HepG2 (cell line): ENCODE data around the gene CFAP100. TPM values are rescaled to one million over a fixed set of nuclear protein-coding genes. Genes with fewer than 3 reads are reported as not detected.

Experiments
- DPF2 ChIP-seq: sonication (generic); formaldehyde crosslinking; IDR thresholded peaks from 2 replicates; pipeline ENCODE4 v1.4.0; 2020; ENCODE audit warnings: mild to moderate bottlenecking, low read depth, missing genetic modification reagents, borderline replicate concordance
- MAZ ChIP-seq, 2 experiments: sonication (generic) in 1 of 2; formaldehyde crosslinking in 1 of 2; IDR thresholded peaks; 2 replicates each; pipeline versions ENCODE4 v1.5.0 to v1.6.1; 2012 to 2020; ENCODE audit warnings: low read depth in 2 of 2, mild to moderate bottlenecking in 2 of 2, borderline replicate concordance in 1 of 2, improper control_type of control experiment in 1 of 2, low read length in 1 of 2, missing genetic modification reagents in 1 of 2, moderate library complexity in 1 of 2
- SAFB2 ChIP-seq: sonication (generic); formaldehyde crosslinking; IDR thresholded peaks from 2 replicates; pipeline ENCODE4 v1.5.1; 2020; ENCODE audit warnings: missing genetic modification reagents, low read depth, mild to moderate bottlenecking, borderline replicate concordance
- TAF1 ChIP-seq: sonication (generic); formaldehyde crosslinking; IDR thresholded peaks from 2 replicates; pipeline ENCODE4 v1.4.0; 2020; ENCODE audit warnings: missing genetic modification reagents
- U2AF1 ChIP-seq: fragments of 200-400 bp; formaldehyde crosslinking; optimal IDR thresholded peaks from 2 replicates; pipeline ENCODE3; 2017; ENCODE audit warnings: mild to moderate bottlenecking, low read depth, low read length
- ZNF644 ChIP-seq: IDR thresholded peaks from 2 replicates; pipeline ENCODE4 v1.6.1; 2016; ENCODE audit warnings: low read depth
- ZNF841 ChIP-seq: sonication (generic); formaldehyde crosslinking; IDR thresholded peaks from 2 replicates; pipeline ENCODE4 v1.8.1; 2023; ENCODE audit warnings: missing genetic modification reagents, borderline replicate concordance
- polyA plus RNA-seq, 8 experiments: library from polyadenylated mRNA; depleted of rRNA in 3 of 8; stranded (reverse) in 7 of 8; unstranded in 1 of 8; fragments of >200 nt; fragmentation: Illumina TruSeq in 4 of 8; extraction: Trizol in 4 of 8; gene quantifications; 2 replicates each; pipeline versions ENCODE4 v1.2.1 to v1.2.3, GENCODE V29; 2011 to 2016; ENCODE audit warnings: low read depth in 4 of 8, missing spikeins in 1 of 8, mixed read lengths in 1 of 8; ENCODE audit not compliant: insufficient read depth in 1 of 8
- total RNA-seq, 5 experiments: library from RNA; depleted of rRNA; stranded (reverse); fragments of >200 nt; fragmentation: Illumina TruSeq; extraction: Trizol; gene quantifications; 2 replicates each; pipeline ENCODE4 v1.2.3, GENCODE V29; 2016; ENCODE audit warnings: low read depth in 1 of 5
- TF ChIP-seq, protein P1 (sequence below): sonication (generic); formaldehyde crosslinking; IDR thresholded peaks from 2 replicates; pipeline ENCODE4 v1.4.0; 2020; ENCODE audit warnings: missing genetic modification reagents, borderline replicate concordance
- TF ChIP-seq, protein P2 (sequence below): sonication (generic); formaldehyde crosslinking; IDR thresholded peaks from 2 replicates; pipeline ENCODE4 v1.4.0; 2020; ENCODE audit warnings: mild to moderate bottlenecking, missing genetic modification reagents
- TF ChIP-seq, protein P3 (sequence below): sonication (generic); formaldehyde crosslinking; IDR thresholded peaks from 2 replicates; pipeline ENCODE4 v1.8.1; 2022; ENCODE audit warnings: mild to moderate bottlenecking, missing genetic modification reagents
- TF ChIP-seq, protein P4 (sequence below): sonication (generic); formaldehyde crosslinking; IDR thresholded peaks from 2 replicates; pipeline ENCODE4 v1.4.0; 2020; ENCODE audit warnings: missing genetic modification reagents, mild to moderate bottlenecking, borderline replicate concordance

CFAP100 gene
- total and polyA plus RNA-seq, 2 of the 13 experiments (the other 11 are each of a cell fraction or from before 2014, with no cell fraction given) = 0.32 TPM; not detected in 1

DNA sequence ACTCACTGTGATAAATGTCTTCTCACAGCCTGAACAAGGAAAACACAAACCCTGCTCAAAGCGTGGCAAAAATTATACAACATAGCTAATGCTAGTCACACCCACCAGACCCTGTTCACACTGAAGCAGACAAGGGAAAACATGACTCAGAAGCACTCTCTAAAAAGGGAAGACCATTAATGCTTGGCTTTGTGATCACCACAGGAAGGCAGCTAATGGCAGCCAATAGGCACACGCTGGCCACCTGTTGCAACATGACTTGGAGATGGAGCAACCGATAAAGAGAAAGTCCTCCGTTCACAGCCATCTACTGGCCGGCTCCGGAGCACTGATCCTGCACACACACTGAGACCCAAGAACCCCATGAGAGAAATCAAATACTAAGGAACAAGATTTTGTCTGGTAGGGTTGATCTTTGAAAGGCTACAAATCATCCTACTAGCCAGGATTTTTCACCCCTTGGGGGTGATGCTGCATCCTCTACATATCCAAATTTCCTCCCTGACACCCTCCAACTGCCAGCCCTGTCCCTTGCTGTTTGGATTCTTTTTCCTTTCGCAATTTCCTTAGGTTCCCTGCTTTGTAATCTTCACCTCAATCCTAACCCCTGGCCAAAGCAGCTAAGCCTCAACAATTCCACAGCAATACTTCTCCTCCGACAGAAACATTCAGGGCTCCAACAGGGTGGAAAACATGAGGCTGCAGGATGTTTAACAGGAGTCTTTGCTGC, 77.7 kb downstream of the CFAP100 start (continued):
- TF ChIP-seq, protein P1, sequence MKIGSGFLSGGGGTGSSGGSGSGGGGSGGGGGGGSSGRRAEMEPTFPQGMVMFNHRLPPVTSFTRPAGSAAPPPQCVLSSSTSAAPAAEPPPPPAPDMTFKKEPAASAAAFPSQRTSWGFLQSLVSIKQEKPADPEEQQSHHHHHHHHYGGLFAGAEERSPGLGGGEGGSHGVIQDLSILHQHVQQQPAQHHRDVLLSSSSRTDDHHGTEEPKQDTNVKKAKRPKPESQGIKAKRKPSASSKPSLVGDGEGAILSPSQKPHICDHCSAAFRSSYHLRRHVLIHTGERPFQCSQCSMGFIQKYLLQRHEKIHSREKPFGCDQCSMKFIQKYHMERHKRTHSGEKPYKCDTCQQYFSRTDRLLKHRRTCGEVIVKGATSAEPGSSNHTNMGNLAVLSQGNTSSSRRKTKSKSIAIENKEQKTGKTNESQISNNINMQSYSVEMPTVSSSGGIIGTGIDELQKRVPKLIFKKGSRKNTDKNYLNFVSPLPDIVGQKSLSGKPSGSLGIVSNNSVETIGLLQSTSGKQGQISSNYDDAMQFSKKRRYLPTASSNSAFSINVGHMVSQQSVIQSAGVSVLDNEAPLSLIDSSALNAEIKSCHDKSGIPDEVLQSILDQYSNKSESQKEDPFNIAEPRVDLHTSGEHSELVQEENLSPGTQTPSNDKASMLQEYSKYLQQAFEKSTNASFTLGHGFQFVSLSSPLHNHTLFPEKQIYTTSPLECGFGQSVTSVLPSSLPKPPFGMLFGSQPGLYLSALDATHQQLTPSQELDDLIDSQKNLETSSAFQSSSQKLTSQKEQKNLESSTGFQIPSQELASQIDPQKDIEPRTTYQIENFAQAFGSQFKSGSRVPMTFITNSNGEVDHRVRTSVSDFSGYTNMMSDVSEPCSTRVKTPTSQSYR = no peak; the same call in 1 of the 2 replicates
- TF ChIP-seq, protein P2, sequence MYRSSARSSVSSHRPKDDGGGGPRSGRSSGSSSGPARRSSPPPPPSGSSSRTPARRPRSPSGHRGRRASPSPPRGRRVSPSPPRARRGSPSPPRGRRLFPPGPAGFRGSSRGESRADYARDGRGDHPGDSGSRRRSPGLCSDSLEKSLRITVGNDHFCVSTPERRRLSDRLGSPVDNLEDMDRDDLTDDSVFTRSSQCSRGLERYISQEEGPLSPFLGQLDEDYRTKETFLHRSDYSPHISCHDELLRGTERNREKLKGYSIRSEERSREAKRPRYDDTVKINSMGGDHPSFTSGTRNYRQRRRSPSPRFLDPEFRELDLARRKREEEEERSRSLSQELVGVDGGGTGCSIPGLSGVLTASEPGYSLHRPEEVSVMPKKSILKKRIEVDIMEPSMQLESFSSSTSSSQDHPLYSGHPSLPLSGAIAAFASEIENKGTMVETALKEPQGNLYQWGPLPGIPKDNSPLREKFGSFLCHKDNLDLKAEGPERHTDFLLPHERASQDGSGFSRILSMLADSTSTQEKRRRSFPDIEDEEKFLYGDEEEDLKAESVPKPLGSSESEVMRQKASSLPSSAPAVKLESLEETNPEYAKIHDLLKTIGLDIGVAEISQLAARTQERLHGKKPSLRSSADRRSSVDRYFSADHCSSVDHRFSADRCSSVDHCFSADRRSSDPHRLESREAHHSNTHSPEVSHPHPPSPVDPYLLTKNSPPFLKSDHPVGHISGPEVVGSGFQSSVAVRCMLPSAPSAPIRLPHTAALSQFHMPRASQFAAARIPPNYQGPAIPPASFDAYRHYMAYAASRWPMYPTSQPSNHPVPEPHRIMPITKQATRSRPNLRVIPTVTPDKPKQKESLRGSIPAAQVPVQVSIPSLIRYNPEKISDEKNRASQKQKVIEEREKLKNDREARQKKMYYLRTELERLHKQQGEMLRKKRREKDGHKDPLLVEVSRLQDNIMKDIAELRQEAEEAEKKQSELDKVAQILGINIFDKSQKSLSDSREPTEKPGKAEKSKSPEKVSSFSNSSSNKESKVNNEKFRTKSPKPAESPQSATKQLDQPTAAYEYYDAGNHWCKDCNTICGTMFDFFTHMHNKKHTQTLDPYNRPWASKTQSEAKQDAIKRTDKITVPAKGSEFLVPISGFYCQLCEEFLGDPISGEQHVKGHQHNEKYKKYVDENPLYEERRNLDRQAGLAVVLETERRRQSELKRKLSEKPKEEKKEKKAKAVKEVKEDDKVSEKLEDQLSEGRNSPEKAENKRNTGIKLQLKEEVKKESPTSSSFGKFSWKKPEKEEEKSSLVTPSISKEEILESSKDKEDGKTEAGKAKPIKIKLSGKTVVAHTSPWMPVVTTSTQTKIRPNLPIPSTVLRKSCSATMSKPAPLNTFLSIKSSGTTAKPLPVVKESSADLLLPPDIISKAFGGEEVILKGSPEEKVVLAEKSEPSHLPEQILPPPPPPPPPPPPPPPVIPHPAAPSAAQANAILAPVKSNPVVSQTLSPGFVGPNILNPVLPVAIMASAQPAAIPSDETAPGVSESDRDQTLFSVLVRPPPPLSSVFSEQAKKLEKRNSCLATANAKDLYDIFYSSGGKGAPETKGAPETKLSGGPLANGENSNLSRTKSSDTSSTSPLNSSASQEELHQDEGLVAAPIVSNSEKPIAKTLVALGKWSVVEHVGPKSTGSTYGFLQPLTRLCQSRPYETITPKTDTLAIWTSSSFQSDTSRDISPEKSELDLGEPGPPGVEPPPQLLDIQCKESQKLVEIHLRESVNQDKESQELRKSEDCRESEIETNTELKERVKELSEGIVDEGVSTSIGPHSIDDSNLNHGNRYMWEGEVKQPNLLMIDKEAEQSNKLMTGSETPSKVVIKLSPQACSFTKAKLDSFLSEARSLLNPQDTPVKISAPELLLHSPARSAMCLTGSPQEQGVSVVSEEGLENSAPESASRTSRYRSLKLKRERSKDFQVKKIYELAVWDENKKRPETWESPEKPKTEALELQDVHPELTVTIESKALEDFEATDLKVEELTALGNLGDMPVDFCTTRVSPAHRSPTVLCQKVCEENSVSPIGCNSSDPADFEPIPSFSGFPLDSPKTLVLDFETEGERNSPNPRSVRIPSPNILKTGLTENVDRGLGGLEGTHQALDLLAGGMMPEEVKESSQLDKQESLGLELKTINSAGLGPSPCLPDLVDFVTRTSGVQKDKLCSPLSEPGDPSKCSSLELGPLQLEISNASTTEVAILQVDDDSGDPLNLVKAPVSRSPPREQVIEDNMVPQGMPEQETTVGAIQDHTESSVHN (CRISPR knock-in tag) = no peak
- peak; percentile 35; the same call in 1 of the 2 replicates for TF ChIP-seq TAF1 (CRISPR knock-in tag)
- no peak for TF ChIP-seq SAFB2 (CRISPR knock-in tag)
- no peak for TF ChIP-seq ZNF841 (CRISPR knock-in tag)
- no peak for TF ChIP-seq U2AF1
- TF ChIP-seq, protein P3, sequence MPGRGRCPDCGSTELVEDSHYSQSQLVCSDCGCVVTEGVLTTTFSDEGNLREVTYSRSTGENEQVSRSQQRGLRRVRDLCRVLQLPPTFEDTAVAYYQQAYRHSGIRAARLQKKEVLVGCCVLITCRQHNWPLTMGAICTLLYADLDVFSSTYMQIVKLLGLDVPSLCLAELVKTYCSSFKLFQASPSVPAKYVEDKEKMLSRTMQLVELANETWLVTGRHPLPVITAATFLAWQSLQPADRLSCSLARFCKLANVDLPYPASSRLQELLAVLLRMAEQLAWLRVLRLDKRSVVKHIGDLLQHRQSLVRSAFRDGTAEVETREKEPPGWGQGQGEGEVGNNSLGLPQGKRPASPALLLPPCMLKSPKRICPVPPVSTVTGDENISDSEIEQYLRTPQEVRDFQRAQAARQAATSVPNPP (CRISPR knock-in tag) = no peak
- no peak for TF ChIP-seq DPF2 (CRISPR knock-in tag)
- peak; percentile 97 for TF ChIP-seq ZNF644
- TF ChIP-seq, protein P4, sequence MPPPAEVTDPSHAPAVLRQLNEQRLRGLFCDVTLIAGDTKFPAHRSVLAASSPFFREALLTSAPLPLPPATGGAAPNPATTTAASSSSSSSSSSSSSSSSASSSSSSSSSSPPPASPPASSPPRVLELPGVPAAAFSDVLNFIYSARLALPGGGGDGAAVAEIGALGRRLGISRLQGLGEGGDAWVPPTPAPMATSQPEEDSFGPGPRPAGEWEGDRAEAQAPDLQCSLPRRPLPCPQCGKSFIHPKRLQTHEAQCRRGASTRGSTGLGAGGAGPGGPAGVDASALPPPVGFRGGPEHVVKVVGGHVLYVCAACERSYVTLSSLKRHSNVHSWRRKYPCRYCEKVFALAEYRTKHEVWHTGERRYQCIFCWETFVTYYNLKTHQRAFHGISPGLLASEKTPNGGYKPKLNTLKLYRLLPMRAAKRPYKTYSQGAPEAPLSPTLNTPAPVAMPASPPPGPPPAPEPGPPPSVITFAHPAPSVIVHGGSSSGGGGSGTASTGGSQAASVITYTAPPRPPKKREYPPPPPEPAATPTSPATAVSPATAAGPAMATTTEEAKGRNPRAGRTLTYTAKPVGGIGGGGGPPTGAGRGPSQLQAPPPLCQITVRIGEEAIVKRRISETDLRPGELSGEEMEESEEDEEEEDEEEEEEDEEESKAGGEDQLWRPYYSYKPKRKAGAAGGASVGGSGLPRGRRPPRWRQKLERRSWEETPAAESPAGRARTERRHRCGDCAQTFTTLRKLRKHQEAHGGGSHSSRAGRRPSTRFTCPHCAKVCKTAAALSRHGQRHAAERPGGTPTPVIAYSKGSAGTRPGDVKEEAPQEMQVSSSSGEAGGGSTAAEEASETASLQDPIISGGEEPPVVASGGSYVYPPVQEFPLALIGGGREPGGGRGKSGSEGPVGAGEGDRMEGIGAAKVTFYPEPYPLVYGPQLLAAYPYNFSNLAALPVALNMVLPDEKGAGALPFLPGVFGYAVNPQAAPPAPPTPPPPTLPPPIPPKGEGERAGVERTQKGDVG (CRISPR knock-in tag) = no peak
- no peak for TF ChIP-seq MAZ (IDR thresholded peaks at IDR 0.05; ENCODE audit: borderline replicate concordance, low read depth, low read length)
- peak; percentile 44; the same call in 1 of the 2 replicates for TF ChIP-seq MAZ (CRISPR knock-in tag; IDR thresholded peaks at IDR 0.05; ENCODE audit: low read depth)
